HG02943 (cell line): ENCODE results near the gene PHACTR2.
"Not testable (repeated sequence)": the region's sequence is repeated elsewhere in the genome, so short reads cannot be mapped to it uniquely, and the experiment has no call there.

ENCODE experiments used
- ATAC-seq: cut with Tn5 transposase; IDR thresholded peaks from one replicate; pipeline ENCODE4 v1.9.1; 2021; ENCODE audit warnings: mild to moderate bottlenecking, low read depth, moderate library complexity; ENCODE audit not compliant: unreplicated experiment

The PHACTR2 gene

DNA sequence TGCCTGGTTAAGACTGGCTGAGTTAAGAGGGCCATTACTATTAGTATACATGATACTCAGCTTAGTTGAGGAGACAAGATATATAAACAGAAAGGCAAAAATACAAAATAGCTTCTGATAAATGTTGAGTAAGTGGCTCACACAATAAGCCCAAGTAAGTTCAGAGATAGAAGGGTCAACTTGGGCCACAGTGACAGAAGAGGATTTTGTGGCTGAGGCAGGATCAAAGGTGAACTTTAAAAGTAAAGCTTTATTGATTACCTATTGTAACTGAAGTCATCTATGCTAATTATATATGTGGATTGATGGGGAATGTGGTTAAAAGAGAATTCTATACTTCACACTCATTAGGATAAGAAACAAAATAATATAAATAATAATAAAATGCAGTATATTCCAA, 80.8 kb downstream of the PHACTR2 start:
- no peak for ATAC-seq

DNA sequence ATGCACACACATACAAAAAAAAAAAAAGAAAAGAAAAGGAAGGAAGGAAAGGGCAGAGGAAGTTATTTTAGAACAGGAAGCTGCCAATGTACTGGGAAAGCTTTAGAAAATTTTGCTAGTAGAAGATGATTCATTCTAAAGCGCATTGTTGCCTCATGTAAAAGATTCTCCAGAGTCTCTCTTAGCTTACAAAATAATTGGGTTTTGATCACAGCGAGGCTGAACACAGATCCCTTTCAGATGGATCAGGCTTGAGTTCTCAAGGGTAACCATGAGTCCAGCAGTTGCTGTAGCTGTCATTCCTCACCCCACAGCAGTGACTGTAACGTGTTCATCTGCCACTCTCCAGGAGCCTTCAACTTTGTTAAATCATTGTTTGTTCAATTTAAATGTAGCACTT, 81.9 kb downstream of the PHACTR2 start:
- no peak for ATAC-seq

- no peak for ATAC-seq
These were observed 83.3 kb downstream of the PHACTR2 start for GRCh38 chr6:143761074-143761473.

DNA sequence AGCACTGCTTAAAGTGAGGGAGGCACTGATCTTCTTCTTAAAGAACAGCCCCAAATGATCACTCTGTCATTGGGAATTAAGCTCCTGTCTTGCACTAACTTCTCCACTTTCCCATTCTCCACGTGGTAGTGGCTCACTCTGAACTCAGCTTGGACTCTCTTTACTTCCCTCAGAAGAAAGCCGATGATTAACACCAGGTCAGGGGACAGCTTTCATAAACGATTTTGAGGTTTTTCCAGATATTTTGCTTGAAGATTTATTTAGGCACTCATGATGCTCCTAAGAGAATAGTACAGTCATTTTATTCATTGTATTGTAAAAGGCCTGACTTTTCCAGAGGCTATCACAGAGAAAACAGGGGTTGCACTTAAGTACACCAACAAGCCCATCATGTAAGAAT, 84.4 kb downstream of the PHACTR2 start:
- ATAC-seq = no peak

GRCh38 chr6:143765422-143766184, 87.8 kb downstream of the PHACTR2 start:
- ATAC-seq = no peak

DNA sequence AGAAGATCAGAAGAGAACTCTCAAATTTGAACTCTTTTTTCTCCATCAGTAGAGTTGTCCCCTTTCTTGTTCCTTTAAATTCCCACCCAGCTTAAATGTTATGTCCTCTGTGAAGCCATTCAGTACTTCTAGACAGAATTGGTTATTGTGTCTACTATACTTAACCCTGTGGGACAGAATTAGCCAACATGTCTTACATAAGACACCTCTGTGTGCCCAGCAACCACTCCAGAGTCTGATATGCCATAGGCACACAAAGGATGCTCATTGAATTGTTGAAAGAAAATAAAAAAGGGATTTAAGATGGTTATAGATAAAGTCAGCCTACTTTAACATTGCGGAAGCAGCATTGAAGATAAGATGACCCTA, 88.4 kb downstream of the PHACTR2 start:
- ATAC-seq = no peak

GRCh38 chr6:143767433-143767832, 89.7 kb downstream of the PHACTR2 start:
- ATAC-seq = no peak

GRCh38 chr6:143772116-143773086, 94.6 kb downstream of the PHACTR2 start:
- no peak for ATAC-seq

DNA sequence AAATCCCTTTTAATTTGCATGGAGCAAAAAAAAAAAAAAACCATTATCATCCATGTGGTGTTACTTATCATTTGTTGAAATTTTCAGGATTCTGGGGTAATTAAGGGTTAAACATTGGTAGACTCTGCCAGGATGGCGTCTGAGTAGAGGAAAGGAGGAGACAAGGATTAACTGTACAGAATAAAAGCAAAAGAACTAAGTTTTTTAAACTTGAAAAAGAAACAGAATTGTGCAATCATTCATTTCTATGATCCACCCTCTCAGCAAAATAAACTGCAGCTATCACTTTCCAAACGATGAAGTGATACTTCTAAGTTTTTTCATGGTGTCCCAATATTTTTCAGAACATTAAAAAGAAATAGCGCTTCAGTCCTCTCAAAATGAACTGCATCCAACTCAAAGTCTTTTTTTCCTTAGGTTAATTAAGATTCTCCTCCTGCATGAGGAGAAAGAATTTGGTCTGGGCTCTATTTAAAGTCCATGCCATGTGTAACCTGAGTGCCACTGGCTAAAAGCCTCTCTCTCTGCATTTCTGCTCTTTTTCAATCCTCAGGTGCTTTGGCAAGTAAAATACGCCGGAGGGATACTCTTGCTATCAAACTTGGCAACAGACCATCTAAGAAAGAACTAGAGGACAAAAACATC, 95.9 kb downstream of the PHACTR2 start:
- no peak for ATAC-seq

DNA sequence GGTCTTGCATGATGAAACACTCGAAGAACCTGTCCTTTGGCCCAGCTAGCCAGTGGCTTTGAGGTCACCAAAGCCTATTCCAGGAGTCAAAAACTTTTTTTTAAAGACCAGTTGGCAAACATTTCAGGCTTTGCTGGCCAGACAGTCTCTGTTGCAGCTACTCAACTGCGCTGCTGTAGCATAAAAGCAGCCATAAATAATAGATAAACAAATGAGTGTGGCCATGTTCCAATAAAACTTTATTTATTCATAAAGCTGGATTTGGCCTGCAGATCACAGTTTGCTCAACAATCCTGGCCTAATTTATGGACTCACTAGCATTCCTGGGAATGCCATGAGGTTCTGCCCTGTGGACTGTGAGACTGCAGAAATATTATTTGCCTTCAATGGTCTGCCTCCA, 96.6 kb downstream of the PHACTR2 start:
- no peak for ATAC-seq

- ATAC-seq = no peak
These were observed 97.6 kb downstream of the PHACTR2 start for GRCh38 chr6:143775336-143775735.

GRCh38 chr6:143778926-143779325, 101.2 kb downstream of the PHACTR2 start:
- ATAC-seq = no peak

DNA sequence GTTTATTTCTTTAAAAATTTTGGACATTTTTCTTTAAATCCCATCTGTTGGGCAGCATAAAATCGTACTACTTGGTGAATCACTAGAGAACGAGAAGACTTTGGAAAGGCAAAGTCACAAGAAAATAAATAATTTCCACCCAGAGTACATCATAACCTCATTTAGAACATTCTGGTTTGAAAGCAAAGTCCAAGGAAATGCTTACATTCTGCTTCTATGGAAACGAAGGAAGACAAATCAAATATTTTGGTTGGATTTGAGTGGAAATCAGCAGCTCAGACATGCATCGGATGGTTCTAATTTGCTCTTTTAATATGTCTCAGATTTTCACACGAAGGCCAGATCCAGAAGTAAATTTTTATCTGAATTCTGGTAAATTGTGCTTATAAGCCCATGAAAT, 104.7 kb downstream of the PHACTR2 start:
- no peak for ATAC-seq

GRCh38 chr6:143783077-143783476, 105.3 kb downstream of the PHACTR2 start:
- no peak for ATAC-seq

DNA sequence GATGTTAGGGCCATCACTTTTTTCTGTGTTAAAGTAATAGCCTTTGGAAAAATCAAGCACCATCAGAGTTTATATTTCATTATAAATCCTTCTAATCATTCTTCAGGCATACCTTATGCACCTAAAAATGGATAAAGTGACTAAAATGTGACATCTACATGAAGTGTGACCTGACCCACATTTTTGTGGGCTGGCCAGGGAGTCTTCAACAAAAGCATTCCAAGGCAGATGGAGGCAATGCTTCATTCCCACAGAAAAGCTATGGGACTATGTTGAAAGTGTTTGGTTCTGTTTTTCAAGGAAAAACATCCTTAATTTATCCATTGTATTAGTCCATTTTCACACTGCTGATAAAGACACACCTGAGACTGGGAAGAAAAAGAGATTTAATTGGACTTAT, 106.6 kb downstream of the PHACTR2 start:
- no peak for ATAC-seq

- not testable (repeated sequence) for ATAC-seq
These were observed 108.6 kb downstream of the PHACTR2 start for GRCh38 chr6:143786371-143786770.

- ATAC-seq = no peak
These were observed 114.9 kb downstream of the PHACTR2 start for GRCh38 chr6:143792402-143793279.

GRCh38 chr6:143793280-143793619, 115.5 kb downstream of the PHACTR2 start:
- ATAC-seq = no peak

DNA sequence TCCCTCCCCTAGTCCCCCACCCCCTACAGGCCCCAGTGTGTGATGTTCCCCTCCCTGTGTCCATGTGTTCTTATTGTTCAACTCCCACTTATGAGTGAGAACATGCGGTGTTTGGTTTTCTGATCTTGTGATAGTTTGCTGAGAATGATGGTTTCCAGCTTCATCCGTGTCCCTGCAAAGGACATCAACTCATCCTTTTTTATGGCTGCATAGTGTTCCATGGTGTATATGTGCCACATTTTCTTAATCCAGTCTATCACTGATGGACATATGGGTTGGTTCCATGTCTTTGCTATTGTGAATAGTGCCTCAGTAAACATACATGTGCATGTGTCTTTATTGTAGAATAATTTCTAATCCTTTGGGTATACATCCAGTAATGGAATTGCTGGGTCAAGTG, 118.8 kb downstream of the PHACTR2 start:
- ATAC-seq = not testable (repeated sequence)

GRCh38 chr6:143798487-143798886, 120.7 kb downstream of the PHACTR2 start:
- ATAC-seq = not testable (repeated sequence)
